ENCODE measurements around the gene ADGRE3. TPM values are rescaled to one million over a fixed set of nuclear protein-coding genes. Genes with fewer than 3 reads are reported as not detected.

ADGRE3 gene
- polyA plus RNA-seq, 1 donor (not counting 4 experiments of a cell fraction or from before 2014, with no cell fraction given): not detected

DNA sequence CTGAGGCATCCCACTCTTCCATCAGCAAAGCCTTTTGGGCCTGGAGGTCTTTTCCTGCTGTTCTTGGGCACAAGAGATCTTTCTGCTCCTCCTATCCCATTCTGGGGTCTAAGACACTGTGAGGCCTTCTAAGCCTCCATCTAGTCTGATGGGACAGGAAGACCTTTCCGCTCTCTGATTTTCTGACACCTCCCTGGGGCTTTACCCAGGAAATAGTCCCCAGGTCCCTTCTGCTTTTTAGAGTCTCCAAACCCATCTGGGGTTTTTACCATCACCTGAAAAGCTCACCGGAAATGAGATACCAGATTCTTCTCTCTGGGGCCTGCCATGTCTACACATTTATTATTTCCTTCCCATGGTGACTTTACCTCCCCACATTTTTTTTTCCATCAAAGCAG lies 70.7 kb downstream of the ADGRE3 start:
- Histone ChIP-seq H3K36me3 (ENCODE audit: control insufficient read depth in 2 of 2, extremely low read depth in 1 of 2, insufficient read depth in 2 of 2, low read length in 2 of 2) (no peaks in the 10 kb centered on the region), H3K4me2 (ENCODE audit: control insufficient read depth, extremely low read depth, insufficient read depth, low read depth, low read length) (no peak overlapping the region), H3K4me1 (ENCODE audit: control insufficient read depth, extremely low read depth, insufficient read depth, low read length) (no peaks in the 10 kb centered on the region), H2AFZ (ENCODE audit: control insufficient read depth, low read length) (no peak overlapping the region), H4K20me1 (ENCODE audit: control insufficient read depth, extremely low read depth, insufficient read depth, low read length) (no peaks in the 10 kb centered on the region), H3K9ac (ENCODE audit: control insufficient read depth, extremely low read depth, insufficient read depth, low read length) (no peak overlapping the region), H3K9me1 (ENCODE audit: control insufficient read depth, extremely low read depth, insufficient read depth, low read length) (no peaks in the 10 kb centered on the region), H3K79me2 (ENCODE audit: control insufficient read depth, insufficient read depth, low read length) (no peaks in the 10 kb centered on the region), H3K4me3 (ENCODE audit: control insufficient read depth in 2 of 3, extremely low read depth in 1 of 3, insufficient read depth in 2 of 3, low read depth in 1 of 3, low read length in 3 of 3) (no peak overlapping the region), H3K27ac (ENCODE audit: control insufficient read depth, insufficient read depth, low read length) (no peak overlapping the region), H3K9me3 (ENCODE audit: control insufficient read depth, low read depth, low read length) (no peaks in the 10 kb centered on the region), H3K27me3 (ENCODE audit: control insufficient read depth, extremely low read depth, insufficient read depth, low read length) (no peaks in the 10 kb centered on the region)
- dilution Hi-C loops (cut with MboI; ENCODE audit: extremely low pct_ligation_motif_present, low sequenced_read_pairs): no loop called here
- no peak for DNase-seq (ENCODE audit: low read depth, low spot score)
- no peak for TF ChIP-seq EZH2 (IDR thresholded peaks at IDR 0.05; ENCODE audit: low read length)
- TF ChIP-seq, protein P1, sequence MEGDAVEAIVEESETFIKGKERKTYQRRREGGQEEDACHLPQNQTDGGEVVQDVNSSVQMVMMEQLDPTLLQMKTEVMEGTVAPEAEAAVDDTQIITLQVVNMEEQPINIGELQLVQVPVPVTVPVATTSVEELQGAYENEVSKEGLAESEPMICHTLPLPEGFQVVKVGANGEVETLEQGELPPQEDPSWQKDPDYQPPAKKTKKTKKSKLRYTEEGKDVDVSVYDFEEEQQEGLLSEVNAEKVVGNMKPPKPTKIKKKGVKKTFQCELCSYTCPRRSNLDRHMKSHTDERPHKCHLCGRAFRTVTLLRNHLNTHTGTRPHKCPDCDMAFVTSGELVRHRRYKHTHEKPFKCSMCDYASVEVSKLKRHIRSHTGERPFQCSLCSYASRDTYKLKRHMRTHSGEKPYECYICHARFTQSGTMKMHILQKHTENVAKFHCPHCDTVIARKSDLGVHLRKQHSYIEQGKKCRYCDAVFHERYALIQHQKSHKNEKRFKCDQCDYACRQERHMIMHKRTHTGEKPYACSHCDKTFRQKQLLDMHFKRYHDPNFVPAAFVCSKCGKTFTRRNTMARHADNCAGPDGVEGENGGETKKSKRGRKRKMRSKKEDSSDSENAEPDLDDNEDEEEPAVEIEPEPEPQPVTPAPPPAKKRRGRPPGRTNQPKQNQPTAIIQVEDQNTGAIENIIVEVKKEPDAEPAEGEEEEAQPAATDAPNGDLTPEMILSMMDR (optimal IDR thresholded peaks at IDR 0.05 in 1 of 3, IDR thresholded peaks at IDR 0.05 in 1 of 3, conservative IDR thresholded peaks at IDR 0.05 in 1 of 3; ENCODE audit: extremely low read depth in 1 of 3, insufficient read depth in 2 of 3, low read length in 3 of 3): no peak
- FAIRE-seq: no peak

DNA sequence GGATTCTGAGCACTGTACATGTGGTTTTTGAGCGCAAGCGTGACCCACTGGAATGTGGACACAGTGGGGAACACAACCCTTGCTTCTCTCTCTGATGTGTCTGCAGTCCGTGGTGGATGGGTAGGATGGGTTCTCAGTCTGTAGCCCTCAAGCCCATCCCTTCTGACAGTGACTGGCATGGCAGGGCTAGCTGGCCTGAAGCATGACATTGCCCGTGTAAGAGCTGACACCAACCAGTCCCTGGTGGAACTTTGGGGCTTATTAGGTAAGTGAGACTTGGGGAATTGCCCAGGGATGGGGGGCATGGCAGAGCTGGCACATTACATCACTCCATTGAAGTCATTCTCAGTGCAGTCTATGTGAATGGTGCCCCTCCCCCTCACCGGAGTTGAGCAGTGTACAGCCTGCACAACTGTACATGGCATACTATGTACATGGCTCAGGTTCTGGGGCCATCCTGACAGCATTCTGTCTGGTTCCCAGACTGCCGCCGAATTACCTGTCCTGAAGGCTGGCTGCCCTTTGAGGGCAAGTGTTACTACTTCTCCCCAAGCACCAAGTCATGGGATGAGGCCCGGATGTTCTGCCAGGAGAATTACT lies 75.0 kb downstream of the ADGRE3 start:
- no peaks in the 10 kb centered on the region for H3K9me1 ChIP-seq (ENCODE audit: control insufficient read depth, extremely low read depth, insufficient read depth, low read length)
- H3K27me3 ChIP-seq (ENCODE audit: control insufficient read depth, extremely low read depth, insufficient read depth, low read length): no peaks in the 10 kb centered on the region
- dilution Hi-C loops (cut with MboI; ENCODE audit: extremely low pct_ligation_motif_present, low sequenced_read_pairs): no loop called here
- H3K4me3 ChIP-seq (ENCODE audit: control insufficient read depth in 2 of 3, extremely low read depth in 1 of 3, insufficient read depth in 2 of 3, low read depth in 1 of 3, low read length in 3 of 3): no peak overlapping the region
- H2AFZ ChIP-seq (ENCODE audit: control insufficient read depth, low read length): no peak overlapping the region
- DNase-seq (ENCODE audit: low read depth, low spot score) (no peak), FAIRE-seq (no peak)
- peaks cover 2% of the 10 kb centered on the region for H3K9me3 ChIP-seq (ENCODE audit: control insufficient read depth, low read depth, low read length)
- H3K79me2 ChIP-seq (ENCODE audit: control insufficient read depth, insufficient read depth, low read length): no peaks in the 10 kb centered on the region
- TF ChIP-seq, protein P1 (optimal IDR thresholded peaks at IDR 0.05 in 1 of 3, IDR thresholded peaks at IDR 0.05 in 1 of 3, conservative IDR thresholded peaks at IDR 0.05 in 1 of 3; ENCODE audit: extremely low read depth in 1 of 3, insufficient read depth in 2 of 3, low read length in 3 of 3): no peak
- no peak for TF ChIP-seq EZH2 (IDR thresholded peaks at IDR 0.05; ENCODE audit: low read length)
- no peak overlapping the region for H3K27ac ChIP-seq (ENCODE audit: control insufficient read depth, insufficient read depth, low read length)
- no peak overlapping the region for H3K9ac ChIP-seq (ENCODE audit: control insufficient read depth, extremely low read depth, insufficient read depth, low read length)
- no peaks in the 10 kb centered on the region for H3K36me3 ChIP-seq (ENCODE audit: control insufficient read depth in 2 of 2, extremely low read depth in 1 of 2, insufficient read depth in 2 of 2, low read length in 2 of 2)
- no peak overlapping the region for H3K4me2 ChIP-seq (ENCODE audit: control insufficient read depth, extremely low read depth, insufficient read depth, low read depth, low read length)
- H3K4me1 ChIP-seq (ENCODE audit: control insufficient read depth, extremely low read depth, insufficient read depth, low read length): no peaks in the 10 kb centered on the region
- no peaks in the 10 kb centered on the region for H4K20me1 ChIP-seq (ENCODE audit: control insufficient read depth, extremely low read depth, insufficient read depth, low read length)

All from keratinocyte (primary cell).